ENCODE measurements around the gene ANKDD1A.

The ANKDD1A gene

DNA sequence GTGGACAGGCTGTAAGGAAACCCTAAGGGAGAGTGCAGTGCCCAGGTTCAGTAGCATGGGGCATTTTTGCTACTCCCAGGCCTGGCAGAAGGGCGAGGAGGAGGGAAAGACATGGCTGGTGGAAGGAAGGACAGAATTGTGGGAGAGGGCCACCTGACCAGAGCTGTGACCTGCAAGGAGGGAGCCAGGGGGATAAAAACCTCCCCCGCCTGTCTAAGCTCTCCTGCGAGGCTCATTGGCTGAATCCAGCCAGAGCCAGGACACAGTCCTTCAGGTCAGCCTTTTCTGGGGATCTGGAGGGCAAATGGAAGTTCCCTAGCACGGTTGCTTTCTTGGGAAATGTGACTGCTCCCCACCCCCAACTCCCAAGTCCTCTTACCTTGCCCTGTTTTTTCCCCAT lies 13.3 kb upstream of the ANKDD1A start:
- Histone ChIP-seq H3K4me3 (ENCODE audit: low read depth, low read length) (no peak overlapping the region), H3K27me3 (ENCODE audit: insufficient read depth, low read depth, severe bottlenecking) (no peaks in the 10 kb centered on the region), H3K9me3 (ENCODE audit: severe bottlenecking) (no peaks in the 10 kb centered on the region), H3K27ac (peak overlapping the region; percentile 76), H3K36me3 (no peaks in the 10 kb centered on the region)
- TF ChIP-seq, protein P1, sequence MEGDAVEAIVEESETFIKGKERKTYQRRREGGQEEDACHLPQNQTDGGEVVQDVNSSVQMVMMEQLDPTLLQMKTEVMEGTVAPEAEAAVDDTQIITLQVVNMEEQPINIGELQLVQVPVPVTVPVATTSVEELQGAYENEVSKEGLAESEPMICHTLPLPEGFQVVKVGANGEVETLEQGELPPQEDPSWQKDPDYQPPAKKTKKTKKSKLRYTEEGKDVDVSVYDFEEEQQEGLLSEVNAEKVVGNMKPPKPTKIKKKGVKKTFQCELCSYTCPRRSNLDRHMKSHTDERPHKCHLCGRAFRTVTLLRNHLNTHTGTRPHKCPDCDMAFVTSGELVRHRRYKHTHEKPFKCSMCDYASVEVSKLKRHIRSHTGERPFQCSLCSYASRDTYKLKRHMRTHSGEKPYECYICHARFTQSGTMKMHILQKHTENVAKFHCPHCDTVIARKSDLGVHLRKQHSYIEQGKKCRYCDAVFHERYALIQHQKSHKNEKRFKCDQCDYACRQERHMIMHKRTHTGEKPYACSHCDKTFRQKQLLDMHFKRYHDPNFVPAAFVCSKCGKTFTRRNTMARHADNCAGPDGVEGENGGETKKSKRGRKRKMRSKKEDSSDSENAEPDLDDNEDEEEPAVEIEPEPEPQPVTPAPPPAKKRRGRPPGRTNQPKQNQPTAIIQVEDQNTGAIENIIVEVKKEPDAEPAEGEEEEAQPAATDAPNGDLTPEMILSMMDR (IDR thresholded peaks at IDR 0.05; ENCODE audit: low read depth, low read length) = no peak
- DNase-seq = peak; percentile 57

DNA sequence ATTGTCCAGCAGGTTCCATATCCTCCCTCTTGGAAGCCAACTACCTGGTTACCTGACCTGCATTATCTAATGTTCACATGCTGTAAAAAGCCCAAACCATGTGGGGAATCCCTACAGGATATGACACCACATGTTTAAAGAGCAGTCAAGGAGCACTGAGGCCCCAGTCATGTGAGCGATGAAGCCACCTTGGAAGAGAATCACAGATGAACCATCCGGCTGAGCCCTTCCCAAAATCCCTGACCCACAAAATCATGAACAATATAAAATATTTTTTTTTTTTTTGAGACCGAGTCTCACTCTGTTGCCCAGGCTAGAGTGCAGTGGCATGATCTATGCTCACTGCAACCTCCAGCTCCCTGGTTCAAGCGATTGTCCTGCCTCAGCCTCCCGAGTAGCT lies 10.6 kb upstream of the ANKDD1A start:
- no peaks in the 10 kb centered on the region for H3K27me3 ChIP-seq (ENCODE audit: insufficient read depth, low read depth, severe bottlenecking)
- no peaks in the 10 kb centered on the region for H3K9me3 ChIP-seq (ENCODE audit: severe bottlenecking)
- H3K36me3 ChIP-seq = no peaks in the 10 kb centered on the region
- no peak for DNase-seq
- H3K4me3 ChIP-seq (ENCODE audit: low read depth, low read length) = no peak overlapping the region
- TF ChIP-seq, protein P1 (IDR thresholded peaks at IDR 0.05; ENCODE audit: low read depth, low read length) = no peak
- H3K27ac ChIP-seq = no peak overlapping the region

- Histone ChIP-seq H3K27ac (no peak overlapping the region), H3K9me3 (ENCODE audit: severe bottlenecking) (peaks cover 5% of the 10 kb centered on the region), H3K36me3 (no peaks in the 10 kb centered on the region), H3K27me3 (ENCODE audit: insufficient read depth, low read depth, severe bottlenecking) (no peaks in the 10 kb centered on the region), H3K4me3 (ENCODE audit: low read depth, low read length) (no peak overlapping the region)
- TF ChIP-seq, protein P1 (IDR thresholded peaks at IDR 0.05; ENCODE audit: low read depth, low read length) = no peak
- DNase-seq = no peak
Measured at GRCh38 chr15:64901914-64902313, 9.8 kb upstream of the ANKDD1A start.

GRCh38 chr15:64902863-64903262 lies 8.8 kb upstream of the ANKDD1A start:
- TF ChIP-seq, protein P1 (IDR thresholded peaks at IDR 0.05; ENCODE audit: low read depth, low read length) = no peak
- Histone ChIP-seq H3K4me3 (ENCODE audit: low read depth, low read length) (no peak overlapping the region), H3K27ac (no peak overlapping the region), H3K27me3 (ENCODE audit: insufficient read depth, low read depth, severe bottlenecking) (no peaks in the 10 kb centered on the region), H3K9me3 (ENCODE audit: severe bottlenecking) (peaks cover 5% of the 10 kb centered on the region), H3K36me3 (no peaks in the 10 kb centered on the region)
- DNase-seq = no peak

DNA sequence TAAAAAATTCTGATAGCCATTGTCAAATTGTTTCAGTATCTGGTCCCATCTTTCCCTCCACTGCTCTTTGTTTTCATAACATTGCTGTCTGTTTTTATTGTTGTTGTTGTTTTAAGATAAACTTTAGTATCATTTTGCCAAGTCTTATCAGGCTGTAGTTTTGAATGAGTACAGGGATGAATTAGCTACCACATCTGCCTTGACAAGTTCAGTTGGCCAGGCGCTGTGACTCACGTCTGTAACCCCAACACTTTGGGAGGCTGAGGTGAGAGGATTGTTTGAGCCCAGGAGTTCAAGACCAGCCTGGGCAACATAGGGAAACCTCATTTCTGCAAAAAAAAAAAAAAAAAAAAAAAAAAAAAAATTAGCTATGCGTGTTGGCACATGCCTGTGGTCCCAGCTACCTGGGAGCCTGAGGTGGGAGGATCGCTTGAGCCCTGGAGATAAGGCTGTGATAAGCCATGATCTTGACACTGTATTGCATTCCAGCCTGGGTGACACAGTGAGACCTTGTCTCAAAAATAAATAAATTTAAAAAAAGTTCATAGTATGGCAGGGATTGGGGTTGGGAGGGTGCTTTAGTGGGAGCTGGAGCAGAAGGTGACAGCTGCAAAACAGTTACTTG lies 8.3 kb upstream of the ANKDD1A start:
- Histone ChIP-seq H3K9me3 (ENCODE audit: severe bottlenecking) (peaks cover 5% of the 10 kb centered on the region), H3K4me3 (ENCODE audit: low read depth, low read length) (no peak overlapping the region), H3K36me3 (no peaks in the 10 kb centered on the region), H3K27ac (no peak overlapping the region), H3K27me3 (ENCODE audit: insufficient read depth, low read depth, severe bottlenecking) (no peaks in the 10 kb centered on the region)
- no peak for DNase-seq
- TF ChIP-seq, protein P1 (IDR thresholded peaks at IDR 0.05; ENCODE audit: low read depth, low read length) = no peak

DNA sequence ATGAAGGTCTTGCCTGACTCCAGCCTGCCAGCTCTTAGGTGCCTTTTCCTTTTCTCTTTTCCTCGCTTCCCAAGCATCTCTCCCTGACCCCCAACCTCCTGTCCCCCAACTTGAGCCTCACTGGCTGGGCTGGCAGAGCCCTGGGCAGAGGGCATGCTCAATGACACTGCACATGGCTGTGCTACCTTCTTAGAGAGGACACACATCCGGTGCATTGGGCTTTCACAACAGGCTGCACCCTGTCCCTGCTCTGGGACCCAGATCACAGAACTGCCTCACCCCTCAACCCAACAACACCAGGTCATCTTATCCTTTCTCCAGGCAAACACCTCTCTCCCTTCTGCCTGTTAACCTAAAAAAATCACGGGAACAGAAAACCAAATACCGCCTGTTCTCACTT lies 7.5 kb upstream of the ANKDD1A start:
- TF ChIP-seq, protein P1 (IDR thresholded peaks at IDR 0.05; ENCODE audit: low read depth, low read length) = no peak

More for the DNA sequence above, 7.5 kb upstream of the ANKDD1A start:
- no peak overlapping the region for H3K27ac ChIP-seq
- no peaks in the 10 kb centered on the region for H3K27me3 ChIP-seq (ENCODE audit: insufficient read depth, low read depth, severe bottlenecking)
- no peaks in the 10 kb centered on the region for H3K36me3 ChIP-seq
- H3K9me3 ChIP-seq (ENCODE audit: severe bottlenecking) = peaks cover 5% of the 10 kb centered on the region
- DNase-seq = no peak
- H3K4me3 ChIP-seq (ENCODE audit: low read depth, low read length) = no peak overlapping the region
